ENCODE results near the gene LARP7. TPM values are rescaled to one million over a fixed set of nuclear protein-coding genes. Genes with fewer than 3 reads are reported as not detected.

The LARP7 gene
- polyA plus RNA-seq, 1 donor (not counting 4 experiments of a cell fraction or from before 2014, with no cell fraction given), result 33.3 TPM

- peaks cover 3% of the 10 kb centered on the region for H3K4me1 ChIP-seq (ENCODE audit: control insufficient read depth, extremely low read depth, insufficient read depth, low read length)
- DNase-seq (ENCODE audit: low read depth, low spot score) (no peak), FAIRE-seq (no peak)
- dilution Hi-C loops (cut with MboI; ENCODE audit: extremely low pct_ligation_motif_present, low sequenced_read_pairs), result no loop called here
- H3K9me3 ChIP-seq (ENCODE audit: control insufficient read depth, low read depth, low read length), result no peaks in the 10 kb centered on the region
- no peak overlapping the region for H3K27ac ChIP-seq (ENCODE audit: control insufficient read depth, insufficient read depth, low read length)
- TF ChIP-seq, protein P1, sequence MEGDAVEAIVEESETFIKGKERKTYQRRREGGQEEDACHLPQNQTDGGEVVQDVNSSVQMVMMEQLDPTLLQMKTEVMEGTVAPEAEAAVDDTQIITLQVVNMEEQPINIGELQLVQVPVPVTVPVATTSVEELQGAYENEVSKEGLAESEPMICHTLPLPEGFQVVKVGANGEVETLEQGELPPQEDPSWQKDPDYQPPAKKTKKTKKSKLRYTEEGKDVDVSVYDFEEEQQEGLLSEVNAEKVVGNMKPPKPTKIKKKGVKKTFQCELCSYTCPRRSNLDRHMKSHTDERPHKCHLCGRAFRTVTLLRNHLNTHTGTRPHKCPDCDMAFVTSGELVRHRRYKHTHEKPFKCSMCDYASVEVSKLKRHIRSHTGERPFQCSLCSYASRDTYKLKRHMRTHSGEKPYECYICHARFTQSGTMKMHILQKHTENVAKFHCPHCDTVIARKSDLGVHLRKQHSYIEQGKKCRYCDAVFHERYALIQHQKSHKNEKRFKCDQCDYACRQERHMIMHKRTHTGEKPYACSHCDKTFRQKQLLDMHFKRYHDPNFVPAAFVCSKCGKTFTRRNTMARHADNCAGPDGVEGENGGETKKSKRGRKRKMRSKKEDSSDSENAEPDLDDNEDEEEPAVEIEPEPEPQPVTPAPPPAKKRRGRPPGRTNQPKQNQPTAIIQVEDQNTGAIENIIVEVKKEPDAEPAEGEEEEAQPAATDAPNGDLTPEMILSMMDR (optimal IDR thresholded peaks at IDR 0.05 in 1 of 3, IDR thresholded peaks at IDR 0.05 in 1 of 3, conservative IDR thresholded peaks at IDR 0.05 in 1 of 3; ENCODE audit: extremely low read depth in 1 of 3, insufficient read depth in 2 of 3, low read length in 3 of 3), result no peak
- no peak for TF ChIP-seq EZH2 (IDR thresholded peaks at IDR 0.05; ENCODE audit: low read length)
- H3K9ac ChIP-seq (ENCODE audit: control insufficient read depth, extremely low read depth, insufficient read depth, low read length), result no peak overlapping the region
- H3K4me2 ChIP-seq (ENCODE audit: control insufficient read depth, extremely low read depth, insufficient read depth, low read depth, low read length), result no peak overlapping the region
- H2AFZ ChIP-seq (ENCODE audit: control insufficient read depth, low read length), result no peak overlapping the region
- no peaks in the 10 kb centered on the region for H3K79me2 ChIP-seq (ENCODE audit: control insufficient read depth, insufficient read depth, low read length)
- no peaks in the 10 kb centered on the region for H3K36me3 ChIP-seq (ENCODE audit: control insufficient read depth in 2 of 2, extremely low read depth in 1 of 2, insufficient read depth in 2 of 2, low read length in 2 of 2)
- H3K27me3 ChIP-seq (ENCODE audit: control insufficient read depth, extremely low read depth, insufficient read depth, low read length), result no peaks in the 10 kb centered on the region
- no peaks in the 10 kb centered on the region for H4K20me1 ChIP-seq (ENCODE audit: control insufficient read depth, extremely low read depth, insufficient read depth, low read length)
- no peaks in the 10 kb centered on the region for H3K9me1 ChIP-seq (ENCODE audit: control insufficient read depth, extremely low read depth, insufficient read depth, low read length)
- H3K4me3 ChIP-seq (ENCODE audit: control insufficient read depth in 2 of 3, extremely low read depth in 1 of 3, insufficient read depth in 2 of 3, low read depth in 1 of 3, low read length in 3 of 3), result no peak overlapping the region
These were observed 43.4 kb upstream of the LARP7 start for GRCh38 chr4:112593438-112594133.

GRCh38 chr4:112594993-112595392 lies 42.0 kb upstream of the LARP7 start:
- Histone ChIP-seq H3K9me3 (ENCODE audit: control insufficient read depth, low read depth, low read length) (no peaks in the 10 kb centered on the region), H2AFZ (ENCODE audit: control insufficient read depth, low read length) (no peak overlapping the region), H3K27me3 (ENCODE audit: control insufficient read depth, extremely low read depth, insufficient read depth, low read length) (no peaks in the 10 kb centered on the region), H3K4me3 (ENCODE audit: control insufficient read depth in 2 of 3, extremely low read depth in 1 of 3, insufficient read depth in 2 of 3, low read depth in 1 of 3, low read length in 3 of 3) (no peak overlapping the region), H3K9ac (ENCODE audit: control insufficient read depth, extremely low read depth, insufficient read depth, low read length) (no peak overlapping the region), H3K4me1 (ENCODE audit: control insufficient read depth, extremely low read depth, insufficient read depth, low read length) (no peaks in the 10 kb centered on the region), H3K4me2 (ENCODE audit: control insufficient read depth, extremely low read depth, insufficient read depth, low read depth, low read length) (no peak overlapping the region), H3K79me2 (ENCODE audit: control insufficient read depth, insufficient read depth, low read length) (no peaks in the 10 kb centered on the region), H3K9me1 (ENCODE audit: control insufficient read depth, extremely low read depth, insufficient read depth, low read length) (no peaks in the 10 kb centered on the region), H3K36me3 (ENCODE audit: control insufficient read depth in 2 of 2, extremely low read depth in 1 of 2, insufficient read depth in 2 of 2, low read length in 2 of 2) (no peaks in the 10 kb centered on the region), H4K20me1 (ENCODE audit: control insufficient read depth, extremely low read depth, insufficient read depth, low read length) (no peaks in the 10 kb centered on the region), H3K27ac (ENCODE audit: control insufficient read depth, insufficient read depth, low read length) (no peak overlapping the region)
- no peak for DNase-seq (ENCODE audit: low read depth, low spot score)
- TF ChIP-seq EZH2 (IDR thresholded peaks at IDR 0.05; ENCODE audit: low read length), result no peak
- TF ChIP-seq, protein P1 (optimal IDR thresholded peaks at IDR 0.05 in 1 of 3, IDR thresholded peaks at IDR 0.05 in 1 of 3, conservative IDR thresholded peaks at IDR 0.05 in 1 of 3; ENCODE audit: extremely low read depth in 1 of 3, insufficient read depth in 2 of 3, low read length in 3 of 3), result no peak
- no peak for FAIRE-seq
- dilution Hi-C loops (cut with MboI; ENCODE audit: extremely low pct_ligation_motif_present, low sequenced_read_pairs), result no loop called here
